CD4-positive, CD25-positive, alpha-beta regulatory T cell (primary cell): Measurements from ENCODE around the gene MICAL2. TPM values are rescaled to one million over a fixed set of nuclear protein-coding genes. Genes with fewer than 3 reads are reported as not detected.

ENCODE experiments used
- ATAC-seq, 2 donors: fragments of 150-1000 bp; cut with Tn5 transposase; one replicate each; pipeline ENCODE4 v1.10.0; 2021; ENCODE audit warnings: low read depth in 2 of 2, moderate number of reproducible peaks in 2 of 2, moderate library complexity in 1 of 2
- DNase-seq, 3 donors: peaks; one replicate each; pipeline versions ENCODE4 v3.0.0 to v3.0.0-alpha.2; 2012 to 2022; ENCODE audit warnings: mixed read lengths in 1 of 3
- H3K27ac ChIP-seq: one replicate; pipeline ENCODE4 v1.7.0; 2013; ENCODE audit warnings: mild to moderate bottlenecking, low read length; ENCODE audit not compliant: insufficient read depth, poor library complexity, severe bottlenecking
- H3K27me3 ChIP-seq: one replicate; pipeline ENCODE4 v1.7.0; 2013; ENCODE audit warnings: low read length; ENCODE audit not compliant: control insufficient read depth, insufficient read depth
- H3K36me3 ChIP-seq: one replicate; pipeline ENCODE4 v1.7.0; 2013; ENCODE audit warnings: mild to moderate bottlenecking, low read length, moderate library complexity; ENCODE audit not compliant: control insufficient read depth, insufficient read depth
- H3K4me1 ChIP-seq: 2 replicates; pipeline ENCODE4 v1.7.0; 2013; ENCODE audit warnings: mild to moderate bottlenecking, low read length; ENCODE audit not compliant: insufficient read depth, control insufficient read depth, poor library complexity, severe bottlenecking
- H3K4me3 ChIP-seq: one replicate; pipeline ENCODE4 v1.7.0; 2013; ENCODE audit warnings: low read depth, mild to moderate bottlenecking, low read length, moderate library complexity
- H3K9me3 ChIP-seq, 2 experiments: 1 replicate in 1 of 2; 2 replicates in 1 of 2; pipeline ENCODE4 v1.7.0; 2013; ENCODE audit warnings: low read length in 2 of 2, mild to moderate bottlenecking in 1 of 2, moderate library complexity in 1 of 2; ENCODE audit not compliant: control insufficient read depth in 2 of 2
- H3K27ac Mint-ChIP-seq, 3 donors: one replicate each; pipeline ENCODE4 v1.8.0; 2020 to 2022; ENCODE audit warnings: mild to moderate bottlenecking in 3 of 3, mixed read lengths in 3 of 3, moderate library complexity in 2 of 3
- H3K27me3 Mint-ChIP-seq: one replicate; pipeline ENCODE4 v1.8.0; 2022; ENCODE audit warnings: mild to moderate bottlenecking, mixed read lengths
- H3K36me3 Mint-ChIP-seq: one replicate; pipeline ENCODE4 v1.8.0; 2020; ENCODE audit warnings: mixed read lengths
- H3K4me1 Mint-ChIP-seq, 4 donors: one replicate each; pipeline ENCODE4 v1.8.0; 2020 to 2022; ENCODE audit warnings: mixed read lengths in 4 of 4, mild to moderate bottlenecking in 1 of 4
- H3K4me3 Mint-ChIP-seq, 4 donors: one replicate each; pipeline ENCODE4 v1.8.0; 2020 to 2022; ENCODE audit warnings: mild to moderate bottlenecking in 4 of 4, mixed read lengths in 4 of 4, moderate library complexity in 3 of 4
- H3K9me3 Mint-ChIP-seq, 7 donors: one replicate each; pipeline ENCODE4 v1.8.0; 2020 to 2022; ENCODE audit warnings: mixed read lengths in 7 of 7, mild to moderate bottlenecking in 3 of 7, moderate library complexity in 2 of 7
- polyA plus RNA-seq, 4 donors: library from polyadenylated mRNA; unstranded; fragments of 300-500 nt; fragmentation: Illumina TruSeq; gene quantifications; one replicate each; pipeline ENCODE4 v1.2.3, GENCODE V29; 2021
- total RNA-seq: library from RNA; stranded (reverse); gene quantifications from one replicate; pipeline ENCODE4 v1.2.3, GENCODE V29; 2022

Gene MICAL2
- total and polyA plus RNA-seq, 5 donors from 2014 or later: 15.9 to 67.5 (median 24.4) TPM

- no peaks in the 10 kb centered on the region for H3K27me3 Mint-ChIP-seq
- ATAC-seq: no peak
- no peaks in the 10 kb centered on the region for H3K36me3 ChIP-seq
- no peaks in the 10 kb centered on the region for H3K36me3 Mint-ChIP-seq
- H3K27ac ChIP-seq: no peak overlapping the region
- H3K27me3 ChIP-seq: no peaks in the 10 kb centered on the region
- no peak overlapping the region for H3K4me3 Mint-ChIP-seq
- peaks cover 8% of the 10 kb centered on the region for H3K4me1 ChIP-seq
- no peak for DNase-seq
- H3K9me3 ChIP-seq: no peaks in the 10 kb centered on the region
- no peak overlapping the region for H3K4me3 ChIP-seq
- peak overlapping the region in 2 of 3 donors; percentile 21 to 45 for H3K27ac Mint-ChIP-seq
- H3K4me1 Mint-ChIP-seq: peaks cover 11 to 23% (median 13%) of the 10 kb centered on the region in 4 donors
- peaks cover 0 to 2% (median 0%) of the 10 kb centered on the region in 7 donors for H3K9me3 Mint-ChIP-seq
Measured at GRCh38 chr11:12160231-12160630, 49.8 kb downstream of the MICAL2 start.

DNA sequence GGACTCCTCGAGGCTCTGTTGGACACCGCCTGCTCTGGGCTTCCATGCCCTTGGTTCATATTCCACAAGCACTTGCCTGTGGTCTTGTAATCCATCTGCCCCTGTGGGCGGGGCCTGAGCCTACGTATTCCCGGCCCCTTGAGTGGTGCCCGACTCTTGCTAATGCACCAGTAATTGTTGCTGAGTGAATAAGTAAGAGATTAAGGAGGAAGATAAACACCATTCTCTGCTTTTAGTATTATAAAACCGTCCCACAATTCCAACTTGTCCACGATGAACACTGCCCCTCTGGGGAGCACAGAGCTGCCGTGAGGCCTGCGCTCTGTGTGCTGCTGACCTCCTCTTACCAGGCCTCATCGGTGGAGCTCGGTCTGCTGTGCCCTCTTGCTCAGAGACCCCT is 50.3 kb downstream of the MICAL2 start:
- no peak overlapping the region for H3K27ac ChIP-seq
- H3K4me3 ChIP-seq: no peak overlapping the region
- H3K36me3 ChIP-seq: no peaks in the 10 kb centered on the region
- H3K9me3 ChIP-seq: no peaks in the 10 kb centered on the region
- ATAC-seq (no peak), DNase-seq (no peak)
- H3K9me3 Mint-ChIP-seq: peaks cover 0 to 1% (median 0%) of the 10 kb centered on the region in 7 donors
- H3K4me1 ChIP-seq: peaks cover 8% of the 10 kb centered on the region
- H3K4me3 Mint-ChIP-seq: no peak overlapping the region
- H3K27ac Mint-ChIP-seq: peak overlapping the region in 2 of 3 donors; percentile 21 to 45
- no peaks in the 10 kb centered on the region for H3K36me3 Mint-ChIP-seq
- peaks cover 10 to 22% (median 13%) of the 10 kb centered on the region in 4 donors for H3K4me1 Mint-ChIP-seq
- H3K27me3 Mint-ChIP-seq: no peaks in the 10 kb centered on the region
- no peaks in the 10 kb centered on the region for H3K27me3 ChIP-seq

DNA sequence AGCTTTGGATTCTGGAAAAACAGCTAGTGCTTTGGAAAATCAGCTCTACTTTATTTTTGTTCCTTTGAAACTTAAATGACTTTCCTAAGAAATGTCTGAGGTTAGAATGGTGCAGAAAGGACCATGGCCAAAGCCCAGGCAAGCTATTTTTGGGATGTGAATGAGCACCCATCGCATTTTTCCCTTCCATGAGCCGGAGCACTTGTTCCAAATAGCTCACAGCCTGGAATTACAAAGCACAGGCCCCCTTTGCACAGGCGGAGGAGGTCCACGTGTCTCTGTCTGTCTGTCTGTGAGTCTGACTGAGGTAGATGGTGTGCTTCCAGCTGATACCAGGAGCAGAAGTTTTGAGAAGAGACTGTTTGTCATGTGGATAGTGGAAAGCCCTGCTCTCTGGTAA is 50.7 kb downstream of the MICAL2 start:
- Histone ChIP-seq H3K9me3 (no peaks in the 10 kb centered on the region), H3K36me3 (no peaks in the 10 kb centered on the region), H3K27me3 (no peaks in the 10 kb centered on the region), H3K27ac (no peak overlapping the region), H3K4me1 (peaks cover 8% of the 10 kb centered on the region), H3K4me3 (no peak overlapping the region)
- Mint-ChIP-seq H3K27me3 (no peaks in the 10 kb centered on the region), H3K4me3 (no peak overlapping the region), H3K9me3 (peaks cover 0 to 1% (median 0%) of the 10 kb centered on the region in 7 donors), H3K36me3 (no peaks in the 10 kb centered on the region), H3K4me1 (peaks cover 6 to 19% (median 15%) of the 10 kb centered on the region in 4 donors), H3K27ac (peak overlapping the region in 1 of 3 donors; percentile 12)
- DNase-seq: no peak
- no peak for ATAC-seq

DNA sequence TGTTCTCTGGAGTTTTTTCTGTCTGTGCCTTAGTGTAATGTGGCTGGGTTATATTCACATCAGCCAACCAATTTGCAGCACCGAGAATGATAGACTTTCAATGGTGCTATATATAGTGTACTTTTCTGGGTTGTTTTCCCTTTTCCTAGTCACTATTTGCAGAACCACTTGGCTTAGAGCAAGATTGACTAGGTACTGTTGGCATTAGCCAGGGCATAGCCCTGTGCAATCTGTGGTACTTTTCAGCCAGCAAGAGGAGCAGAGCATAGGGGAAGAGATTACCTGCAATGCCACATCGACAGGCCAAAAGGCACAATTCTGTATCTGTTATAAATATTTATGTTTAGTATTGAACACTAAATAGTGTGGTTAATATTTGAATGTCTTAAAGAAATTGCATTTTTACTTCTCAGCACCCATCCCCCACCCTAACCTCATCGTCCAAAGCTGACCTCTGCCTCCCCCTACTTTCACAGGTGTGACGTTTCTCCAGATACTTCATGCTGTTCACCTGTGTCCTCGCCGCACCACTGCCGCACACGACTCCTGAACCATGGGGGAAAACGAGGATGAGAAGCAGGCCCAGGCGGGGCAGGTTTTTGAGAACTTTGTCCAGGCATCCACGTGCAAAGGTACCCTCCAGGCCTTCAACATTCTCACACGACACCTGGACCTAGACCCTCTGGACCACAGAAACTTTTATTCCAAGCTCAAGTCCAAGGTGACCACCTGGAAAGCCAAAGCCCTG is 51.4 kb downstream of the MICAL2 start:
- ATAC-seq (no peak), DNase-seq (no peak)
- Histone ChIP-seq H3K27ac (no peak overlapping the region), H3K9me3 (no peaks in the 10 kb centered on the region), H3K27me3 (no peaks in the 10 kb centered on the region), H3K4me3 (no peak overlapping the region), H3K36me3 (no peaks in the 10 kb centered on the region), H3K4me1 (peaks cover 8% of the 10 kb centered on the region)
- H3K4me1 Mint-ChIP-seq: peaks cover 6 to 24% (median 14%) of the 10 kb centered on the region in 4 donors
- no peaks in the 10 kb centered on the region for H3K27me3 Mint-ChIP-seq
- H3K27ac Mint-ChIP-seq: peak overlapping the region; percentile 20 to 82 (median 56)
- no peaks in the 10 kb centered on the region for H3K36me3 Mint-ChIP-seq
- no peak overlapping the region for H3K4me3 Mint-ChIP-seq
- peaks cover 0 to 1% (median 0%) of the 10 kb centered on the region in 7 donors for H3K9me3 Mint-ChIP-seq

- H3K9me3 Mint-ChIP-seq: peaks cover 0 to 1% (median 0%) of the 10 kb centered on the region in 7 donors
- ATAC-seq: no peak
- H3K36me3 Mint-ChIP-seq: no peaks in the 10 kb centered on the region
- no peak overlapping the region for H3K4me3 Mint-ChIP-seq
- no peaks in the 10 kb centered on the region for H3K27me3 Mint-ChIP-seq
- peaks cover 0 to 21% (median 11%) of the 10 kb centered on the region in 4 donors for H3K4me1 Mint-ChIP-seq
- Histone ChIP-seq H3K27ac (no peak overlapping the region), H3K4me3 (no peak overlapping the region), H3K27me3 (no peaks in the 10 kb centered on the region), H3K36me3 (no peaks in the 10 kb centered on the region), H3K9me3 (no peaks in the 10 kb centered on the region), H3K4me1 (peaks cover under 1% of the 10 kb centered on the region)
- H3K27ac Mint-ChIP-seq: peak overlapping the region in 2 of 3 donors; percentile 49 to 82
- no peak for DNase-seq
Measured at GRCh38 chr11:12162652-12163051, 52.3 kb downstream of the MICAL2 start.

DNA sequence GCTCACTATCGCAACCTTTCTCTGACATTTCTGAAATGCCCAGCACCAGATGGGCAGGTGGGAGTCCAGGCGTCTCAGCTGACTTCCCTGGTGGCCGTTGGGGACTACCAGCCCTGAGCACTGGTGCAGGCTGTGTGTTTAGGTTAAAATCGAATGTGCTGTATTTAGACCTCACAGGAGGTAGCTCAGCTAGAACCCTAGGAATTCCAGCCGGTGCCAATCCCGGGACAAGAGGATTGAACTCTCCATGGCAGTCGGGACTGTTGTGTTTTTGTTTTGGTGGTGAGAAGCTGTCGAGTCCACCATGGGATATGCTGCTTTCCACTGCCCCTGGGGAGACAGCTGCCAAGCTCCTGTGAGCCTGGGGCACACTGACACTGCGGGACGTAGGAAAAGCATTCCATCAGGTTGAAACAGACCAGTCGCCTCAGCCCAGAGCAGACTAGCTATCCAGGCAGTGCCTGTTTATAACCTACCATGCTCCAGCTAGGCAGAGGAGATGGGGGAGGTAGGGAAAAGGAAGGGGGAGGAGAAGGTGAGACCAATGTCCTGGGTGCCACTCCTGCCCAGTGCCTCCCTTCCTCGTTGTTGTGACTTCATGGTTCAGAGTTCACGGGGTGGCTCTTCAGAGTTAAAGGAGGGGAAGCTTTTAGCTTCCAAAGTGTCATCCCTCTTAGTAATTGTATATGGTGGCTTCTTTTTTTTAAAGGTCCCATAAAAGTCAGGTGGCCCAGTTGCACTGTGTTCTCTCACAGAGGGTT is 53.0 kb downstream of the MICAL2 start:
- no peaks in the 10 kb centered on the region for H3K27me3 Mint-ChIP-seq
- H3K36me3 ChIP-seq: no peaks in the 10 kb centered on the region
- H3K9me3 ChIP-seq: no peaks in the 10 kb centered on the region
- ATAC-seq (no peak), DNase-seq (no peak)
- peaks cover 0 to 1% (median 0%) of the 10 kb centered on the region in 7 donors for H3K9me3 Mint-ChIP-seq
- H3K4me3 ChIP-seq: no peak overlapping the region
- H3K4me1 Mint-ChIP-seq: peaks cover 4 to 17% (median 9%) of the 10 kb centered on the region in 4 donors
- no peak overlapping the region for H3K4me3 Mint-ChIP-seq
- no peaks in the 10 kb centered on the region for H3K4me1 ChIP-seq
- H3K27ac ChIP-seq: no peak overlapping the region
- H3K27ac Mint-ChIP-seq: peak overlapping the region; percentile 12 to 82 (median 40)
- no peaks in the 10 kb centered on the region for H3K36me3 Mint-ChIP-seq
- H3K27me3 ChIP-seq: no peaks in the 10 kb centered on the region

DNA sequence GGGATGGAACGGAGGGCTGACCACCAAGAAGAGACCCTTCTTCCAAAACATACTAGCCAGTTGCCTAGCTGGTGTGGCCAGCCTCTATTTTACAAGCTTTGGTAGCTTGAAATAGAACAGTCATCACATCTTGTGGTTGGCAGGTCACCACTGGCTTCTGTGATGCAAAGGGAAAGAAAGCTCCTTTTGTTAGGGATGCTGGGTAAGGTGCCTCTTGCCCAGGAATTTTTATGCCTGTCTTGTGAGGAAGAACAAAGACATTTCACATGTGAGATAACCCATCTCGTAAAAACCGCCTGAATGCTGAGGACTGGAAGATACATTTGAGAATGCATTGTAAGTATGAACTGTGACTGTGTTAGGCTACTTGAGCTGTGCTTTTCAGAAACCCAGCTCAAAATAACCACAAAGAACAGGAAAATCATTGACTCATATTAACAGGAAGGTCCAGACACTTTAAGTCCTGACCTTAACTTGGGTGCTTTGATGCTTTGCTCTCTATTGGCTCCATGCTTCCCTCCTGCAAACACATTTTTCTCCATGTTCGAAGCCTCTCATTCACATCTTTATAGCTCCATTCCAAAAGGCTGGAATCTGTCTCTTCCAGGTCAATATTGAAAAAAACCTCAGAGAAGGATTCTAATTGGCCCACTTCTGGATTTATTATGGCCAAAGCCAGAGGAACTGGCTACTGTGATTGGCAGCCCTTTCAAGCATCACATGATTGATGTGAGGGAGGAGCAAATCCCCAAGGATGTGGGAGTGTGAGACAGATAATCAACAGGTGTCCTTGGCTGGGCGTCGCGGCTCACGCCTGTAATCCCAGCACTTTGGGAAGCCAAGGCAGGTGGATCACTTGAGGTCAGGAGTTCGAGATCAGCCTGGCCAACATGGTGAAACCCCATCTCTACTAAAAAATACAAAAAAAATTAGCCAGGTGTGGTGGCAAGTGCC is 53.9 kb downstream of the MICAL2 start:
- Histone ChIP-seq H3K9me3 (no peaks in the 10 kb centered on the region), H3K36me3 (no peaks in the 10 kb centered on the region), H3K4me1 (no peaks in the 10 kb centered on the region), H3K27me3 (no peaks in the 10 kb centered on the region), H3K27ac (no peak overlapping the region), H3K4me3 (no peak overlapping the region)
- Mint-ChIP-seq H3K9me3 (peaks cover 0 to 1% (median 0%) of the 10 kb centered on the region in 7 donors), H3K36me3 (no peaks in the 10 kb centered on the region), H3K27me3 (no peaks in the 10 kb centered on the region), H3K27ac (no peak overlapping the region), H3K4me1 (peaks cover 3 to 15% (median 10%) of the 10 kb centered on the region in 4 donors), H3K4me3 (no peak overlapping the region)
- ATAC-seq: no peak
- DNase-seq: no peak
